ENCODE measurements around the gene XRCC4. TPM values are rescaled to one million over a fixed set of nuclear protein-coding genes. Genes with fewer than 3 reads are reported as not detected.

The XRCC4 gene
- total and polyA plus RNA-seq, 9 of the 15 experiments (the other 6 are each of a cell fraction or from before 2014, with no cell fraction given), result 13.6 to 61.6 (median 22.4) TPM

DNA sequence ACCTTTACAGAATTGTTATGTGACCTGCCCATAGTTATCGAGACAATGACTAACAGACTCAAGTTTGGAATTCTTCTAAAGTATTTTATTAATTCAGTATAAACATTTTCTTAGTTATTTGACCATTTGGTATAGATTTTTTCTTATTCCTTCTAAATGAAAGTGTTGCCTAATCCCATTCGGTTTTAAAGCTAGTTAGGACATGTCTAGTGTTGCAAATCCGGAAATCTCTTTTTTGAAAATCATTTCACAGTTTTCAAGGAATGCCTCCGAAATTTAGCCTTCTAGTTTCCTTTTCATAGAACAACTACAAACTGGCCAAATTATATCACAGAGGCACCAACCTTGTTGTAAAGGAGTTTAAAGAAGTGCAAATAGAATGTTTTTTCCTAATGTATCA lies 171.8 kb downstream of the XRCC4 start:
- in situ Hi-C loops (cut with MboI) (no loop called here), intact Hi-C loops (cut with micrococcal nuclease) (no loop called here)
- BruUV-seq (replicated peaks), result no TSS peak
- H4K20me1 ChIP-seq (replicated peaks; ENCODE audit: control insufficient read depth, insufficient read depth, low read length), result no peaks in the 10 kb centered on the region
- WGBS (ENCODE audit: insufficient coverage, low coverage, missing lambda C conversion rate), result 32% methylated on average over 4 of the region's 4 CpGs
- H3K4me2 ChIP-seq (ENCODE audit: insufficient read depth, low read length), result no peak overlapping the region
- H3K4me3 ChIP-seq, result no peak overlapping the region
- FAIRE-seq, result no peak
- no peaks in the 10 kb centered on the region for H3K4me1 ChIP-seq (replicated peaks in 1 of 2; ENCODE audit: control insufficient read depth in 2 of 2, insufficient read depth in 2 of 2, low read length in 2 of 2)
- no peaks in the 10 kb centered on the region for H3K79me2 ChIP-seq (ENCODE audit: control insufficient read depth, insufficient read depth, low read length)
- no peaks in the 10 kb centered on the region for H3K27me3 ChIP-seq (ENCODE audit: control insufficient read depth in 2 of 2, insufficient read depth in 2 of 2, low read length in 2 of 2)
- no peak overlapping the region for H3K27ac ChIP-seq (ENCODE audit: extremely low read depth, low read depth, low read length)
- no peak for DNase-seq (ENCODE audit: extremely low read depth in 1 of 4, low spot score in 3 of 4)
- CTCF ChIA-PET (ENCODE audit: low intra/inter-chr PET ratio), result no interaction called here
- no peak for ATAC-seq
- no peaks in the 10 kb centered on the region for H3K36me3 ChIP-seq (ENCODE audit: control insufficient read depth, insufficient read depth, low read length)
- no peak overlapping the region for H2AFZ ChIP-seq (ENCODE audit: low read depth, low read length)
- TF ChIP-seq, protein P1, sequence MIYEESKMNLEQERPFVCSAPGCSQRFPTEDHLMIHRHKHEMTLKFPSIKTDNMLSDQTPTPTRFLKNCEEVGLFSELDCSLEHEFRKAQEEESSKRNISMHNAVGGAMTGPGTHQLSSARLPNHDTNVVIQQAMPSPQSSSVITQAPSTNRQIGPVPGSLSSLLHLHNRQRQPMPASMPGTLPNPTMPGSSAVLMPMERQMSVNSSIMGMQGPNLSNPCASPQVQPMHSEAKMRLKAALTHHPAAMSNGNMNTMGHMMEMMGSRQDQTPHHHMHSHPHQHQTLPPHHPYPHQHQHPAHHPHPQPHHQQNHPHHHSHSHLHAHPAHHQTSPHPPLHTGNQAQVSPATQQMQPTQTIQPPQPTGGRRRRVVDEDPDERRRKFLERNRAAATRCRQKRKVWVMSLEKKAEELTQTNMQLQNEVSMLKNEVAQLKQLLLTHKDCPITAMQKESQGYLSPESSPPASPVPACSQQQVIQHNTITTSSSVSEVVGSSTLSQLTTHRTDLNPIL (CRISPR knock-in tag; IDR thresholded peaks at IDR 0.05), result no peak
- TF ChIP-seq ZNF445 (CRISPR knock-in tag; IDR thresholded peaks at IDR 0.05; ENCODE audit: low read depth) (no peak), ZNF232 (CRISPR knock-in tag; IDR thresholded peaks at IDR 0.05) (no peak), CCAR2 (IDR thresholded peaks at IDR 0.05; ENCODE audit: low read depth, low read length) (no peak), MCM7 (IDR thresholded peaks at IDR 0.05) (no peak), SIRT6 (IDR thresholded peaks at IDR 0.05; ENCODE audit: low read depth, low read length) (no peak), TGIF2 (CRISPR knock-in tag; IDR thresholded peaks at IDR 0.05) (no peak), TCF15 (CRISPR knock-in tag; IDR thresholded peaks at IDR 0.05) (no peak)
- TF ChIP-seq, protein P2, sequence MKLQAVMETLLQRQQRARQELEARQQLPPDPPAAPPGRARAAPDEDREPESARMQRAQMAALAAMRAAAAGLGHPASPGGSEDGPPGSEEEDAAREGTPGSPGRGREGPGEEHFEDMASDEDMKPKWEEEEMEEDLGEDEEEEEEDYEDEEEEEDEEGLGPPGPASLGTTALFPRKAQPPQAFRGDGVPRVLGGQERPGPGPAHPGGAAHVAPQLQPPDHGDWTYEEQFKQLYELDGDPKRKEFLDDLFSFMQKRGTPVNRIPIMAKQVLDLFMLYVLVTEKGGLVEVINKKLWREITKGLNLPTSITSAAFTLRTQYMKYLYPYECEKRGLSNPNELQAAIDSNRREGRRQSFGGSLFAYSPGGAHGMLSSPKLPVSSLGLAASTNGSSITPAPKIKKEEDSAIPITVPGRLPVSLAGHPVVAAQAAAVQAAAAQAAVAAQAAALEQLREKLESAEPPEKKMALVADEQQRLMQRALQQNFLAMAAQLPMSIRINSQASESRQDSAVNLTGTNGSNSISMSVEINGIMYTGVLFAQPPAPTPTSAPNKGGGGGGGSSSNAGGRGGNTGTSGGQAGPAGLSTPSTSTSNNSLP (IDR thresholded peaks at IDR 0.05; ENCODE audit: borderline replicate concordance, low read depth, low read length), result no peak
- H3K9ac ChIP-seq (ENCODE audit: insufficient read depth in 1 of 2, low read depth in 2 of 2, low read length in 2 of 2), result no peak overlapping the region
- no peaks in the 10 kb centered on the region for H3K9me3 ChIP-seq (replicated peaks; ENCODE audit: control insufficient read depth, insufficient read depth, low read depth, low read length)
- no peaks in the 10 kb centered on the region for H3K9me1 ChIP-seq (ENCODE audit: control insufficient read depth, insufficient read depth, low read length)
- POLR2A ChIA-PET, result no interaction called here
